ENCODE measurements around the gene ITIH1. TPM values are rescaled to one million over a fixed set of nuclear protein-coding genes. Genes with fewer than 3 reads are reported as not detected.
A peak's percentile ranks its signal among the peaks of the same experiment; 100 is the strongest.

Gene ITIH1
- total RNA-seq, 1 donor from 2014 or later, result not detected

DNA sequence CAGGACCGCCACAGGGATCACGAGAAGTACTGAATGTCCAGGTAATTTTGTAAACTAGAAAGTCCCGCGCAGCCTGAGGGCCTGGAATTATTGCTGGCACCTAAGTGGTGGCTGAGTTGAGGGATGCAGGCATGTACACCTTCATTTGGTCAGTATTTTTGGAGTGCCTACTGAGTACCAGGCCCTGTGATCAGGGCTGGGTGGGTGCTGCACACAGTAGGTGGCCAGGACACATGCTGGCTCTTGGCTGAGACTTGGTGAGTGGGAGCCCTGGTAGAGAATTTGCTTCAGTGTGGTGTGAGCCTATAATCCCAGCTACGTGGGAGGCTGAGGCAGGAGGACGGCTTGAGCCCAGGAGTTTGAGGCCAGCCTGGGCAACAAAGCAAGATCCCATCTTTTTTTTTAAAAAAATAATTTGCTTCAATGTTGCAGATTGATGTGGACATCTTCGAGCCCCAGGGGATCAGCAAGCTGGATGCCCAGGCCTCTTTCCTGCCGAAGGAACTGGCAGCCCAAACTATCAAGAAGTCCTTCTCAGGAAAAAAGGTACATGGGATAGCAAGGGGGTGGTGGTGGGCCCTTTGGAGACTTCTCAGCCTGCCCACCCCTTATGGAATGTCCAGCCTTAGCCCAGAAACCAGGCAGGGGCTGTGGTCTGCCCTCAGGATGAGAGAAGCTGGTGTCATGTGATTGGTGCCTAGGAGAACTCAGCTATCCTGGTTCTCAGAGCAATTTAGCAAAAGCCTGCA lies 2.6 kb downstream of the ITIH1 start:
- Mint-ChIP-seq H3K4me3 (ENCODE audit: unreplicated experiment) (no peak overlapping the region), H3K9me3 (ENCODE audit: unreplicated experiment) (no peaks in the 10 kb centered on the region), H3K36me3 (ENCODE audit: unreplicated experiment) (no peaks in the 10 kb centered on the region), H3K27ac (ENCODE audit: unreplicated experiment) (no peak overlapping the region), H3K4me1 (ENCODE audit: unreplicated experiment) (no peaks in the 10 kb centered on the region), H3K27me3 (ENCODE audit: unreplicated experiment) (peaks cover 26% of the 10 kb centered on the region)
- peak; percentile 60 for DNase-seq (ENCODE audit: extremely low spot score, unreplicated experiment)
- TF ChIP-seq, protein P1, sequence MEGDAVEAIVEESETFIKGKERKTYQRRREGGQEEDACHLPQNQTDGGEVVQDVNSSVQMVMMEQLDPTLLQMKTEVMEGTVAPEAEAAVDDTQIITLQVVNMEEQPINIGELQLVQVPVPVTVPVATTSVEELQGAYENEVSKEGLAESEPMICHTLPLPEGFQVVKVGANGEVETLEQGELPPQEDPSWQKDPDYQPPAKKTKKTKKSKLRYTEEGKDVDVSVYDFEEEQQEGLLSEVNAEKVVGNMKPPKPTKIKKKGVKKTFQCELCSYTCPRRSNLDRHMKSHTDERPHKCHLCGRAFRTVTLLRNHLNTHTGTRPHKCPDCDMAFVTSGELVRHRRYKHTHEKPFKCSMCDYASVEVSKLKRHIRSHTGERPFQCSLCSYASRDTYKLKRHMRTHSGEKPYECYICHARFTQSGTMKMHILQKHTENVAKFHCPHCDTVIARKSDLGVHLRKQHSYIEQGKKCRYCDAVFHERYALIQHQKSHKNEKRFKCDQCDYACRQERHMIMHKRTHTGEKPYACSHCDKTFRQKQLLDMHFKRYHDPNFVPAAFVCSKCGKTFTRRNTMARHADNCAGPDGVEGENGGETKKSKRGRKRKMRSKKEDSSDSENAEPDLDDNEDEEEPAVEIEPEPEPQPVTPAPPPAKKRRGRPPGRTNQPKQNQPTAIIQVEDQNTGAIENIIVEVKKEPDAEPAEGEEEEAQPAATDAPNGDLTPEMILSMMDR (IDR thresholded peaks at IDR 0.05), result no peak

DNA sequence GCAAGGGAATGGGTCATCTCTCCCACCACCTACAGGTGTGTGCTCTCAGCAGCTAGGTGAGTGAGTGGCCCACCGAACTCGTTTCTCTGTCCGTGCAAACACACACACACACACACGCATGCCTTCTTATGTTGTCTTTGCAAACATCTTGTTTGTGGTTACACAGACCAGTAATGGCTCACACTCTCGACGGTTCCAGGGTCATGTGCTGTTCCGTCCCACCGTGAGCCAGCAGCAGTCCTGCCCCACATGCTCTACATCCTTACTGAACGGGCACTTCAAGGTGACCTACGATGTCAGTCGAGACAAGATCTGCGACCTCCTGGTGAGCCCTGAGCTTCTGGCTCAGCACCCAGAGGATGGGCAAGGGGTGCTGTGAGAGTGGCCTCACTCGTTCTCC lies 4.3 kb downstream of the ITIH1 start:
- no peak overlapping the region for H3K4me3 Mint-ChIP-seq (ENCODE audit: unreplicated experiment)
- no peak overlapping the region for H3K27ac Mint-ChIP-seq (ENCODE audit: unreplicated experiment)
- DNase-seq (ENCODE audit: extremely low spot score, unreplicated experiment), result no peak
- no peaks in the 10 kb centered on the region for H3K4me1 Mint-ChIP-seq (ENCODE audit: unreplicated experiment)
- H3K27me3 Mint-ChIP-seq (ENCODE audit: unreplicated experiment), result peaks cover 26% of the 10 kb centered on the region
- TF ChIP-seq, protein P1 (IDR thresholded peaks at IDR 0.05), result no peak
- no peaks in the 10 kb centered on the region for H3K9me3 Mint-ChIP-seq (ENCODE audit: unreplicated experiment)
- no peaks in the 10 kb centered on the region for H3K36me3 Mint-ChIP-seq (ENCODE audit: unreplicated experiment)

DNA sequence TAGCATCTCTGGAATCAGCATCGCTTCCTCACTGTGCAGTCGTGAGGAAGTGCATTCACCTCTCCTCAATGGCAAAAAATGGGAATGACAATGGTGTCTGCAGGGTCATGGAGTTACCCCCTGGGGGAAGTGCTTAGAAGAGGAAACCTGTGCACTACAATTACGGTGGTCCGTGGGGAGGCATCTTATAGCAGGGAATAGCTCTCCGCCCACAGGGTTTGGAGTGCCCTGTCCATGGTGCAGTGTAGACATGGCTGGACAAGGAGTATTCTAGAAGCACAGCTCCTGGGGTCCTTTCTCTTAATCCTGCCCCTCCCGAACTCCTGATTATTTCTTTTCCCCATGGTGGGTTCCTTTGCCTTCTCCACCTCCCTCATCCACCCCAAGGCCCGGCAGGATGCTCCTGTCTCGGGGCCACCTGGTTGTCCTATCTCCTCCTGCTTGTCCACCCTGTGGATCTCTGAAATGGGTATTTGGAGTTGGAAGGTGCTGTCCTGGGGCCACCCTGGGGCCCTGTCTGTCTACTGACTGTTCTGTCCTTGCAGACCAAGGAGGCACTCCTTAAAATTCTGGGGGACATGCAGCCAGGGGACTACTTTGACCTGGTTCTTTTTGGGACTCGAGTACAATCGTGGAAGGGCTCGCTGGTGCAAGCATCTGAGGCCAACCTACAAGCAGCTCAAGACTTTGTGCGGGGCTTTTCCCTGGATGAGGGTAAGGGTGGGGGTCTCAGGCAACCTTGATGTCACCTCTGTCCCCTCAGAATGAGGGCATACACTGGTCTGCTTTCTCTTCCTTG lies 5.2 kb downstream of the ITIH1 start:
- Mint-ChIP-seq H3K9me3 (ENCODE audit: unreplicated experiment) (no peaks in the 10 kb centered on the region), H3K4me1 (ENCODE audit: unreplicated experiment) (no peaks in the 10 kb centered on the region), H3K4me3 (ENCODE audit: unreplicated experiment) (no peak overlapping the region), H3K27me3 (ENCODE audit: unreplicated experiment) (peaks cover 26% of the 10 kb centered on the region), H3K36me3 (ENCODE audit: unreplicated experiment) (no peaks in the 10 kb centered on the region), H3K27ac (ENCODE audit: unreplicated experiment) (no peak overlapping the region)
- TF ChIP-seq, protein P1 (IDR thresholded peaks at IDR 0.05), result no peak
- no peak for DNase-seq (ENCODE audit: extremely low spot score, unreplicated experiment)

DNA sequence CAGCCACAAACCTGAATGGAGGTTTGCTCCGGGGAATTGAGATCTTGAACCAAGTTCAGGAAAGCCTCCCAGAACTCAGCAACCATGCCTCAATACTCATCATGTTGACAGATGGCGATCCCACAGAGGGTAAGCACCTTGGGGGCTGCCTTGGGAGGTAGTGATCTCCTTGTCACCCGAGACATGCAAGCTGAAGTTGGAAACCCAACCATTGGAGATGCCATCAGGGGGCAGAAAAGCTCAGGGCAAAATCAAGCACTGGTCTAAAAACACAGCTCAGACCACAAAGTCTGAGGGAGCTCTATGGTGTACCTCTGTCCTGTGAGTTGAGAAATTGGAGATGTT lies 5.8 kb downstream of the ITIH1 start:
- Mint-ChIP-seq H3K9me3 (ENCODE audit: unreplicated experiment) (no peaks in the 10 kb centered on the region), H3K4me1 (ENCODE audit: unreplicated experiment) (no peaks in the 10 kb centered on the region), H3K4me3 (ENCODE audit: unreplicated experiment) (no peak overlapping the region), H3K27me3 (ENCODE audit: unreplicated experiment) (peaks cover 26% of the 10 kb centered on the region), H3K36me3 (ENCODE audit: unreplicated experiment) (no peaks in the 10 kb centered on the region), H3K27ac (ENCODE audit: unreplicated experiment) (no peak overlapping the region)
- DNase-seq (ENCODE audit: extremely low spot score, unreplicated experiment), result no peak
- TF ChIP-seq, protein P1 (IDR thresholded peaks at IDR 0.05), result no peak

DNA sequence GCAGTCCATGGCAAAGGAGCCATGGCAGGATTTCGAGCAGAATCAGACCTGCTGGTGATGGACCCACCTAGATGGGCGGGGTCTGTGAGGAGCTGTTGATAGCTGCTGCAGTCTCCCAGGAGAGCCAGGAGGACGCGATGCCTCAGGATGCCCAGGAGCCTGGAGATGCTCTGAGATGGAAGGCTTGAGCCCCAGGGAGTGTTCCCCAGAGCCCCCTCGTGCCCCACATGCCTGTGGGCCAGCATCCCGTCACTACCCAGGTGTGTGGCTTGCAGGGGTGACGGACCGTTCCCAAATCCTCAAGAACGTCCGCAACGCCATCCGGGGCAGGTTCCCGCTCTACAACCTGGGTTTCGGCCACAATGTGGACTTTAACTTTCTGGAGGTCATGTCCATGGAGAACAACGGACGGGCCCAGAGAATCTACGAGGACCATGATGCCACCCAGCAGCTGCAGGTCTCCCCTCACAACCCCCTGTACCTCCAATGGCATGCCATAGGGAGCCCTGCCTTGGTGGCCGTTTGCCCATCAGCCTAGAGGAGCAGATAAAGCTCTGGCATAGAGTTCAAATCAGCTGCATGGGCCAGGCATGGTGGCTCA lies 6.7 kb downstream of the ITIH1 start:
- no peaks in the 10 kb centered on the region for H3K36me3 Mint-ChIP-seq (ENCODE audit: unreplicated experiment)
- H3K4me3 Mint-ChIP-seq (ENCODE audit: unreplicated experiment), result no peak overlapping the region
- no peaks in the 10 kb centered on the region for H3K9me3 Mint-ChIP-seq (ENCODE audit: unreplicated experiment)
- H3K4me1 Mint-ChIP-seq (ENCODE audit: unreplicated experiment), result no peaks in the 10 kb centered on the region
- no peak for DNase-seq (ENCODE audit: extremely low spot score, unreplicated experiment)
- TF ChIP-seq, protein P1 (IDR thresholded peaks at IDR 0.05), result no peak
- H3K27me3 Mint-ChIP-seq (ENCODE audit: unreplicated experiment), result peaks cover 26% of the 10 kb centered on the region
- no peak overlapping the region for H3K27ac Mint-ChIP-seq (ENCODE audit: unreplicated experiment)
